B cell (primary cell): Measurements from ENCODE around the gene KIF26B. TPM values are rescaled to one million over a fixed set of nuclear protein-coding genes. Genes with fewer than 3 reads are reported as not detected.

Source experiments
- ATAC-seq: fragments of 200-7000 bp; cut with Tn5 transposase; one replicate; pipeline ENCODE4 v1.10.0; 2021; ENCODE audit warnings: low read depth, mild to moderate bottlenecking, moderate number of reproducible peaks, moderate library complexity
- CTCF ChIA-PET: fragments of 350-600 bp; sonication (Branson Sonifier 250); formaldehyde crosslinking; loops from one replicate; lab custom pipeline; 2021; ENCODE audit warnings: antibody characterized with exemption, inconsistent platforms; lab: Charles Lee
- POLR2A ChIA-PET: fragments of 350-600 bp; sonication (Branson Sonifier 250); formaldehyde crosslinking; loops from one replicate; lab custom pipeline; 2021; ENCODE audit warnings: antibody characterized with exemption; lab: Charles Lee
- DNase-seq: peaks from one replicate; pipeline ENCODE4 v3.0.0; 2013
- H2AFZ ChIP-seq: 2 replicates; pipeline ENCODE4 v1.6.1; 2012; ENCODE audit warnings: mild to moderate bottlenecking, low read depth, low read length; ENCODE audit not compliant: insufficient read depth, poor library complexity, severe bottlenecking
- H3K27ac ChIP-seq, 2 donors: 1 replicate in 1 of 2; 2 replicates in 1 of 2; pipeline ENCODE4 v1.5.1; 2012 to 2013; ENCODE audit warnings: low read length in 2 of 2, mild to moderate bottlenecking in 2 of 2, moderate library complexity in 1 of 2
- H3K27me3 ChIP-seq, 4 experiments: fragments of 200-600 bp in 1 of 4; sonication (generic) in 1 of 4; replicated peaks in 1 of 4; 1 replicate in 2 of 4; 2 replicates in 2 of 4; pipeline versions ENCODE4 v1.6.1 to v1.7.0; 2013 to 2016; ENCODE audit warnings: low read length in 3 of 4, mild to moderate bottlenecking in 2 of 4, mixed read lengths in 1 of 4, moderate library complexity in 1 of 4; ENCODE audit not compliant: insufficient read depth in 4 of 4, control insufficient read depth in 3 of 4; ENCODE audit errors: control extremely low read depth in 1 of 4
- H3K36me3 ChIP-seq, 2 experiments: replicated peaks in 1 of 2; 1 replicate in 1 of 2; 2 replicates in 1 of 2; pipeline versions ENCODE4 v1.6.1 to v1.7.1; 2013; ENCODE audit warnings: low read length in 1 of 2; ENCODE audit not compliant: insufficient read depth in 2 of 2, control insufficient read depth in 1 of 2; ENCODE audit errors: control extremely low read depth in 1 of 2, extremely low read depth in 1 of 2
- H3K4me1 ChIP-seq, 2 donors: fragments of 200-600 bp in 1 of 2; sonication (generic) in 1 of 2; 1 replicate in 1 of 2; 2 replicates in 1 of 2; pipeline versions ENCODE4 v1.5.1 to v1.6.1; 2013 to 2017; ENCODE audit warnings: low read length in 2 of 2; ENCODE audit not compliant: control insufficient read depth in 2 of 2, insufficient read depth in 2 of 2
- H3K4me2 ChIP-seq: replicated peaks from 2 replicates; pipeline ENCODE3; 2012; ENCODE audit warnings: mild to moderate bottlenecking, low read depth, low read length; ENCODE audit not compliant: poor library complexity, severe bottlenecking
- H3K4me3 ChIP-seq, 5 experiments: fragments of 200-600 bp in 1 of 5; sonication (generic) in 1 of 5; 1 replicate in 3 of 5; 2 replicates in 2 of 5; pipeline versions ENCODE4 v1.5.1 to v1.7.0; 2011 to 2016; ENCODE audit warnings: low read length in 4 of 5, mild to moderate bottlenecking in 4 of 5, low read depth in 2 of 5, control low read depth in 1 of 5, moderate library complexity in 1 of 5; ENCODE audit not compliant: insufficient read depth in 1 of 5; ENCODE audit errors: control extremely low read depth in 1 of 5, extremely low read depth in 1 of 5
- H3K79me2 ChIP-seq: fragments of 200-600 bp; sonication (generic); one replicate; pipeline ENCODE4 v1.6.0; 2016; ENCODE audit warnings: low read length; ENCODE audit not compliant: control insufficient read depth, insufficient read depth
- H3K9ac ChIP-seq: fragments of 200-600 bp; sonication (generic); 2 replicates; pipeline ENCODE4 v1.6.1; 2017; ENCODE audit warnings: mild to moderate bottlenecking, low read length, moderate library complexity
- H3K9me3 ChIP-seq, 3 donors: one replicate each; pipeline versions ENCODE4 v1.6.1 to v1.7.1; 2013; ENCODE audit warnings: low read length in 2 of 3; ENCODE audit not compliant: control insufficient read depth in 2 of 3, insufficient read depth in 1 of 3; ENCODE audit errors: control extremely low read depth in 1 of 3
- H4K20me1 ChIP-seq: 2 replicates; pipeline ENCODE4 v1.6.0; 2012; ENCODE audit warnings: mild to moderate bottlenecking, low read length; ENCODE audit not compliant: insufficient read depth, control insufficient read depth, poor library complexity, severe bottlenecking
- H3K27ac Mint-ChIP-seq: one replicate; pipeline ENCODE4 v1.8.0; 2021; ENCODE audit warnings: mixed read lengths
- H3K27me3 Mint-ChIP-seq: one replicate; pipeline ENCODE4 v1.8.0; 2021; ENCODE audit warnings: mixed read lengths
- H3K4me1 Mint-ChIP-seq: one replicate; pipeline ENCODE4 v1.8.0; 2021; ENCODE audit warnings: mixed read lengths
- H3K4me3 Mint-ChIP-seq: one replicate; pipeline ENCODE4 v1.8.0; 2021; ENCODE audit warnings: mixed read lengths
- H3K9me3 Mint-ChIP-seq: one replicate; pipeline ENCODE4 v1.8.0; 2022; ENCODE audit warnings: mixed read lengths; ENCODE audit not compliant: insufficient read depth
- EZH2 ChIP-seq: IDR thresholded peaks from 2 replicates; pipeline ENCODE4 v1.6.1; 2012; ENCODE audit warnings: borderline replicate concordance, low read depth, mild to moderate bottlenecking, moderate library complexity, low read length; ENCODE audit not compliant: insufficient read depth, poor library complexity, severe bottlenecking
- WGBS: methylation state at CpG from one replicate; pipeline ENCODE4 v1.1.5; 2013; ENCODE audit warnings: missing lambda C conversion rate; ENCODE audit not compliant: insufficient coverage; 5-methylcytosine and 5-hydroxymethylcytosine counted together
- intact Hi-C: fragments of 100-400 bp; cut with micrococcal nuclease; formaldehyde crosslinking; loops from one replicate; pipeline ENCODE4 v1.10.0; 2022
- polyA plus RNA-seq: library from polyadenylated mRNA; depleted of rRNA; stranded (reverse); fragments of >200 nt; gene quantifications from 2 replicates; pipeline ENCODE4 v1.2.3, GENCODE V29; 2012
- total RNA-seq, 2 donors: library from RNA; stranded (reverse); fragments of 120-200 nt in 1 of 2; gene quantifications; 1 replicate in 1 of 2; 2 replicates in 1 of 2; pipeline versions ENCODE4 v1.2.3 to v1.2.4, GENCODE V29; 2013 to 2022
- TF ChIP-seq, protein P1 (sequence below): fragments of 200-600 bp; IDR thresholded peaks from one replicate; pipeline ENCODE4 v1.8.0; 2022; ENCODE audit warnings: antibody characterized with exemption, mild to moderate bottlenecking

Gene KIF26B
- total and polyA plus RNA-seq, 2 donors (not counting 1 experiment from before 2014, with no cell fraction given), result 0.62 TPM; not detected in 1

DNA sequence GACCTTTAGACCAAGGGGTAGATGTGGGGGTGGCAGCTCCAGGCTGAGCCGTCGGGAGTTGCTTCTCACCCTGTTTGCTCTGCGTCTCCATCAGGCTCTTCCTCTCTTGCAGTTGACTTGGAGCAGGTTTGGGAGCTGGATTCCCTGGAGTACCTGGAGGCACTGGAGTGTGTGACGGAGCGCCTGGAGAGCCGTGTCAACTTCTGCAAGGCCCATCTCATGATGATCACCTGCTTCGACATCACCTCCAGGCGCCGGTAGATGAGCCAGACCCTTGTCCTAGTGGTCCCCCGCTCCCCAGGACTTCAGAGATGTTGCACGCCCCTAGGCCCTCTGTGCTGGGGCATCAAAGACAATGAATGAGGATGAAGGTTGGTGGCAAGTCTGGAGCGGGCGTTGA lies 547.6 kb downstream of the KIF26B start:
- H3K27ac Mint-ChIP-seq, result no peak overlapping the region

DNA sequence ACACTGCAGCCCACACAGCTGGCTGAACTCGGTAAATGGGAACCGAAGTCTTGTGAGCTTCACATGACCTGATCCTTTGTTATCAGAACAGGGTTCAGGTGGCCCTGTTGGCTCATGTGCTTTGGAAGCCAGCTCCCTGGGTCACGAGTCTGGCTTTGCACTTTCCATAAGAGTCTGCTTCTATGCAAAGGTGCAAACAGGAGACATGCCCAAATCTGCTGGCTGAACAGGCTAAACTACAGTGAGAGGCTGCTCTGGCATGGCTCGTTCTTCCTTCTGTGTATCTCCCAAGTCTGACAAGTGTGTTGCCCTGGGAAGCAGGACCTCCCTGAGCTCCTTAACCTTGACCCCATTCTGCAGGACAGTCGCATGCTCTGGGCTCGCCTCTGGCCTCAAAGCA lies 549.6 kb downstream of the KIF26B start:
- Histone ChIP-seq H3K9me3 (peaks cover 0 to 5% (median 0%) of the 10 kb centered on the region in 3 donors), H4K20me1 (no peaks in the 10 kb centered on the region), H3K27me3 (peaks cover 0 to 2% (median 0%) of the 10 kb centered on the region in 4 experiments), H2AFZ (no peak overlapping the region), H3K79me2 (no peaks in the 10 kb centered on the region), H3K4me2 (no peak overlapping the region), H3K36me3 (no peaks in the 10 kb centered on the region), H3K4me3 (no peak overlapping the region), H3K9ac (no peak overlapping the region), H3K27ac (no peak overlapping the region), H3K4me1 (peaks cover 8 to 9% of the 10 kb centered on the region in 2 donors)
- ChIA-PET CTCF (no interaction called here), POLR2A (no interaction called here)
- TF ChIP-seq, protein P1, sequence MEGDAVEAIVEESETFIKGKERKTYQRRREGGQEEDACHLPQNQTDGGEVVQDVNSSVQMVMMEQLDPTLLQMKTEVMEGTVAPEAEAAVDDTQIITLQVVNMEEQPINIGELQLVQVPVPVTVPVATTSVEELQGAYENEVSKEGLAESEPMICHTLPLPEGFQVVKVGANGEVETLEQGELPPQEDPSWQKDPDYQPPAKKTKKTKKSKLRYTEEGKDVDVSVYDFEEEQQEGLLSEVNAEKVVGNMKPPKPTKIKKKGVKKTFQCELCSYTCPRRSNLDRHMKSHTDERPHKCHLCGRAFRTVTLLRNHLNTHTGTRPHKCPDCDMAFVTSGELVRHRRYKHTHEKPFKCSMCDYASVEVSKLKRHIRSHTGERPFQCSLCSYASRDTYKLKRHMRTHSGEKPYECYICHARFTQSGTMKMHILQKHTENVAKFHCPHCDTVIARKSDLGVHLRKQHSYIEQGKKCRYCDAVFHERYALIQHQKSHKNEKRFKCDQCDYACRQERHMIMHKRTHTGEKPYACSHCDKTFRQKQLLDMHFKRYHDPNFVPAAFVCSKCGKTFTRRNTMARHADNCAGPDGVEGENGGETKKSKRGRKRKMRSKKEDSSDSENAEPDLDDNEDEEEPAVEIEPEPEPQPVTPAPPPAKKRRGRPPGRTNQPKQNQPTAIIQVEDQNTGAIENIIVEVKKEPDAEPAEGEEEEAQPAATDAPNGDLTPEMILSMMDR, result no peak
- no peak for TF ChIP-seq EZH2
- no peak overlapping the region for H3K27ac Mint-ChIP-seq
- H3K4me1 Mint-ChIP-seq, result peaks cover 9% of the 10 kb centered on the region
- WGBS, result 95% methylated on average over 6 of the region's 6 CpGs
- DNase-seq (no peak), ATAC-seq (no peak)
- intact Hi-C loops, result no loop called here
- H3K4me3 Mint-ChIP-seq, result no peak overlapping the region
- no peaks in the 10 kb centered on the region for H3K9me3 Mint-ChIP-seq
- no peaks in the 10 kb centered on the region for H3K27me3 Mint-ChIP-seq

More for the DNA sequence above, 547.6 kb downstream of the KIF26B start:
- no peak for ATAC-seq
- Histone ChIP-seq H3K4me1 (peaks cover 11 to 18% of the 10 kb centered on the region in 2 donors), H3K9me3 (peaks cover 0 to 5% (median 0%) of the 10 kb centered on the region in 3 donors), H3K79me2 (no peaks in the 10 kb centered on the region), H4K20me1 (no peaks in the 10 kb centered on the region), H3K36me3 (no peaks in the 10 kb centered on the region), H2AFZ (no peak overlapping the region), H3K4me3 (no peak overlapping the region), H3K27me3 (peaks cover 0 to 2% (median 0%) of the 10 kb centered on the region in 4 experiments), H3K9ac (no peak overlapping the region), H3K27ac (no peak overlapping the region), H3K4me2 (no peak overlapping the region)
- Mint-ChIP-seq H3K4me3 (no peak overlapping the region), H3K9me3 (no peaks in the 10 kb centered on the region), H3K27me3 (no peaks in the 10 kb centered on the region), H3K4me1 (peaks cover 19% of the 10 kb centered on the region)
- ChIA-PET POLR2A (no interaction called here), CTCF (no interaction called here)
- DNase-seq, result no peak
- intact Hi-C loops, result no loop called here
- WGBS, result 98% methylated on average over 12 of the region's 13 CpGs
- TF ChIP-seq EZH2, result no peak
- TF ChIP-seq, protein P1, result no peak
